ENCODE results near the gene ARHGAP23. TPM values are rescaled to one million over a fixed set of nuclear protein-coding genes. Genes with fewer than 3 reads are reported as not detected.

The ARHGAP23 gene
- total RNA-seq, 2 donors from 2014 or later = 9.4 to 18.0 TPM

GRCh38 chr17:38551121-38551520, 122.9 kb downstream of the ARHGAP23 start:
- Mint-ChIP-seq H3K36me3 (ENCODE audit: low read depth) (no peaks in the 10 kb centered on the region), H3K27ac (no peak overlapping the region), H3K4me1 (no peaks in the 10 kb centered on the region), H3K9me3 (no peaks in the 10 kb centered on the region), H3K27me3 (ENCODE audit: insufficient read depth) (peaks cover 8% of the 10 kb centered on the region), H3K4me3 (no peak overlapping the region)
- WGBS, 2 experiments (ENCODE audit: insufficient coverage in 1 of 2, insufficient read length in 1 of 2) = 88 to 91% methylated on average over 6 to 9 of the region's 9 CpGs
- DNase-seq = no peak
- Histone ChIP-seq H3K9ac (ENCODE audit: extremely low read depth, low read length, poor library complexity, severe bottlenecking) (no peak overlapping the region), H3K27me3 (ENCODE audit: control insufficient read depth, insufficient read depth, low read length, poor library complexity, severe bottlenecking) (peaks cover 3% of the 10 kb centered on the region), H3K36me3 (ENCODE audit: control insufficient read depth, insufficient read depth, low read length) (no peaks in the 10 kb centered on the region), H3K4me3 (ENCODE audit: low read length) (no peak overlapping the region), H3K27ac (ENCODE audit: low read depth, low read length) (no peak overlapping the region), H3K4me1 (ENCODE audit: control insufficient read depth, insufficient read depth, low read length) (no peaks in the 10 kb centered on the region), H3K9me3 (ENCODE audit: control insufficient read depth, low read length) (no peaks in the 10 kb centered on the region)
- no peak for TF ChIP-seq CTCF (conservative IDR thresholded peaks at IDR 0.05)

GRCh38 chr17:38552343-38552742, 124.1 kb downstream of the ARHGAP23 start:
- DNase-seq = peak; percentile 53
- H3K4me3 ChIP-seq (ENCODE audit: low read length) = no peak overlapping the region
- peaks cover 18% of the 10 kb centered on the region for H3K27me3 Mint-ChIP-seq (ENCODE audit: insufficient read depth)
- H3K36me3 Mint-ChIP-seq (ENCODE audit: low read depth) = no peaks in the 10 kb centered on the region
- 94% methylated on average over 16 to 17 of the region's 17 CpGs for WGBS, 2 experiments (ENCODE audit: insufficient coverage in 1 of 2, insufficient read length in 1 of 2)
- H3K27me3 ChIP-seq (ENCODE audit: control insufficient read depth, insufficient read depth, low read length, poor library complexity, severe bottlenecking) = peaks cover 13% of the 10 kb centered on the region
- no peak overlapping the region for H3K27ac ChIP-seq (ENCODE audit: low read depth, low read length)
- H3K9me3 ChIP-seq (ENCODE audit: control insufficient read depth, low read length) = no peaks in the 10 kb centered on the region
- no peaks in the 10 kb centered on the region for H3K9me3 Mint-ChIP-seq
- H3K4me3 Mint-ChIP-seq = no peak overlapping the region
- no peak overlapping the region for H3K27ac Mint-ChIP-seq
- H3K4me1 Mint-ChIP-seq = no peaks in the 10 kb centered on the region
- no peak overlapping the region for H3K9ac ChIP-seq (ENCODE audit: extremely low read depth, low read length, poor library complexity, severe bottlenecking)
- TF ChIP-seq CTCF (conservative IDR thresholded peaks at IDR 0.05) = no peak
- no peaks in the 10 kb centered on the region for H3K4me1 ChIP-seq (ENCODE audit: control insufficient read depth, insufficient read depth, low read length)
- no peaks in the 10 kb centered on the region for H3K36me3 ChIP-seq (ENCODE audit: control insufficient read depth, insufficient read depth, low read length)

- 84 to 94% methylated on average over 5 to 8 of the region's 8 CpGs for WGBS, 2 experiments (ENCODE audit: insufficient coverage in 1 of 2, insufficient read length in 1 of 2)
- H3K4me1 Mint-ChIP-seq = peaks cover 9% of the 10 kb centered on the region
These were observed 126.4 kb downstream of the ARHGAP23 start for GRCh38 chr17:38554430-38555350.

More at GRCh38 chr17:38554430-38555350, 126.4 kb downstream of the ARHGAP23 start:
- Histone ChIP-seq H3K9me3 (ENCODE audit: control insufficient read depth, low read length) (no peaks in the 10 kb centered on the region), H3K4me1 (ENCODE audit: control insufficient read depth, insufficient read depth, low read length) (peaks cover 2% of the 10 kb centered on the region), H3K36me3 (ENCODE audit: control insufficient read depth, insufficient read depth, low read length) (no peaks in the 10 kb centered on the region), H3K9ac (ENCODE audit: extremely low read depth, low read length, poor library complexity, severe bottlenecking) (no peak overlapping the region), H3K27me3 (ENCODE audit: control insufficient read depth, insufficient read depth, low read length, poor library complexity, severe bottlenecking) (peaks cover 34% of the 10 kb centered on the region), H3K27ac (ENCODE audit: low read depth, low read length) (no peak overlapping the region), H3K4me3 (ENCODE audit: low read length) (no peak overlapping the region)
- Mint-ChIP-seq H3K9me3 (no peaks in the 10 kb centered on the region), H3K27ac (no peak overlapping the region), H3K36me3 (ENCODE audit: low read depth) (no peaks in the 10 kb centered on the region), H3K27me3 (ENCODE audit: insufficient read depth) (peaks cover 39% of the 10 kb centered on the region), H3K4me3 (no peak overlapping the region)
- no peak for DNase-seq
- TF ChIP-seq CTCF (conservative IDR thresholded peaks at IDR 0.05) = no peak

Data from endodermal cell (in vitro differentiated cells).